Trophoblast cell (in vitro differentiated cells and primary cell): ENCODE data around the gene USP6NL.

Experiments used
- DNase-seq, 2 donors: peaks; one replicate each; pipeline ENCODE4 v3.0.0-alpha.2; 2016
- H2AFZ ChIP-seq: 2 replicates; pipeline ENCODE4 v1.6.1; 2013; ENCODE audit warnings: low read length, moderate library complexity, mild to moderate bottlenecking; ENCODE audit not compliant: insufficient read depth, poor library complexity
- H2AK5ac ChIP-seq: 2 replicates; pipeline ENCODE4 v1.6.1; 2013; ENCODE audit warnings: mild to moderate bottlenecking, low read length
- H2BK120ac ChIP-seq: 2 replicates; pipeline ENCODE4 v1.6.1; 2013; ENCODE audit warnings: low read length, mild to moderate bottlenecking, moderate library complexity; ENCODE audit not compliant: insufficient read depth, poor library complexity
- H2BK12ac ChIP-seq: 2 replicates; pipeline ENCODE4 v1.6.1; 2013; ENCODE audit warnings: mild to moderate bottlenecking, low read length, moderate library complexity
- H2BK5ac ChIP-seq: 2 replicates; pipeline ENCODE4 v1.6.1; 2013; ENCODE audit warnings: low read length, low read depth, moderate library complexity, mild to moderate bottlenecking; ENCODE audit not compliant: poor library complexity
- H3K14ac ChIP-seq: 2 replicates; pipeline ENCODE4 v1.6.1; 2013; ENCODE audit warnings: mild to moderate bottlenecking, low read length
- H3K18ac ChIP-seq: 2 replicates; pipeline ENCODE4 v1.6.1; 2013; ENCODE audit warnings: mild to moderate bottlenecking, low read length
- H3K23ac ChIP-seq: 2 replicates; pipeline ENCODE4 v1.6.1; 2013; ENCODE audit warnings: low read length
- H3K27ac ChIP-seq: 2 replicates; pipeline ENCODE4 v1.5.1; 2013; ENCODE audit warnings: low read depth, mild to moderate bottlenecking, inconsistent platforms, low read length, moderate library complexity
- H3K27me3 ChIP-seq: 2 replicates; pipeline ENCODE4 v1.6.1; 2013; ENCODE audit warnings: inconsistent platforms, mild to moderate bottlenecking, low read length, moderate library complexity; ENCODE audit not compliant: insufficient read depth
- H3K36me3 ChIP-seq, 2 experiments: 1 replicate in 1 of 2; 2 replicates in 1 of 2; pipeline ENCODE4 v1.6.1; 2013; ENCODE audit warnings: low read length in 2 of 2, mild to moderate bottlenecking in 2 of 2, moderate library complexity in 1 of 2; ENCODE audit not compliant: insufficient read depth in 2 of 2, control insufficient read depth in 1 of 2
- H3K4ac ChIP-seq: 2 replicates; pipeline ENCODE4 v1.6.1; 2013; ENCODE audit warnings: low read depth, mild to moderate bottlenecking, low read length, moderate library complexity
- H3K4me1 ChIP-seq, 2 experiments: 1 replicate in 1 of 2; 2 replicates in 1 of 2; pipeline ENCODE4 v1.6.1; 2013; ENCODE audit warnings: low read length in 2 of 2, mild to moderate bottlenecking in 2 of 2, moderate library complexity in 1 of 2; ENCODE audit not compliant: insufficient read depth in 2 of 2, control insufficient read depth in 1 of 2
- H3K4me2 ChIP-seq: 2 replicates; pipeline ENCODE4 v1.6.1; 2013; ENCODE audit warnings: inconsistent platforms, mild to moderate bottlenecking, low read length, moderate library complexity
- H3K4me3 ChIP-seq: 2 replicates; pipeline ENCODE4 v1.5.1; 2013; ENCODE audit warnings: mild to moderate bottlenecking, low read depth, low read length, inconsistent platforms
- H3K79me1 ChIP-seq: one replicate; pipeline ENCODE4 v1.6.1; 2013; ENCODE audit warnings: low read length
- H3K79me2 ChIP-seq: 2 replicates; pipeline ENCODE4 v1.6.1; 2013; ENCODE audit warnings: low read length, mild to moderate bottlenecking; ENCODE audit not compliant: control insufficient read depth, insufficient read depth, poor library complexity
- H3K9ac ChIP-seq: 2 replicates; pipeline ENCODE4 v1.6.1; 2013; ENCODE audit warnings: mild to moderate bottlenecking, low read length
- H3K9me3 ChIP-seq: 2 replicates; pipeline ENCODE4 v1.6.1; 2013; ENCODE audit warnings: low read depth, mild to moderate bottlenecking, control low read depth, inconsistent platforms, low read length; ENCODE audit not compliant: insufficient read depth
- H4K12ac ChIP-seq: 2 replicates; pipeline ENCODE4 v1.6.1; 2013; ENCODE audit warnings: low read depth, mild to moderate bottlenecking, low read length, moderate library complexity
- H4K8ac ChIP-seq: 2 replicates; pipeline ENCODE4 v1.6.1; 2013; ENCODE audit warnings: low read depth, mild to moderate bottlenecking, low read length, moderate library complexity
- H4K91ac ChIP-seq: one replicate; pipeline ENCODE4 v1.6.1; 2013; ENCODE audit warnings: low read depth, mild to moderate bottlenecking, low read length, moderate library complexity
- WGBS: extraction: QIAGEN DNeasy Blood & Tissue Kit; methylation state at CpG from one replicate; pipeline ENCODE4 v1.1.7; 2013; ENCODE audit warnings: missing lambda C conversion rate; ENCODE audit not compliant: insufficient read length, insufficient coverage; ENCODE audit errors: extremely low coverage; 5-methylcytosine and 5-hydroxymethylcytosine counted together

The USP6NL gene

GRCh38 chr10:11415095-11415494 lies 196.4 kb downstream of the USP6NL start:
- no peak overlapping the region for H2AK5ac ChIP-seq
- H4K8ac ChIP-seq, result no peak overlapping the region
- no peak overlapping the region for H3K23ac ChIP-seq
- no peak overlapping the region for H2BK5ac ChIP-seq
- no peak overlapping the region for H4K12ac ChIP-seq
- no peak overlapping the region for H2BK12ac ChIP-seq
- peaks cover 3% of the 10 kb centered on the region for H3K9me3 ChIP-seq
- no peaks in the 10 kb centered on the region for H3K79me1 ChIP-seq
- no peak overlapping the region for H3K14ac ChIP-seq
- WGBS, result no CpG with 5 or more reads among the region's 5 CpGs
- no peak overlapping the region for H4K91ac ChIP-seq
- H2BK120ac ChIP-seq, result no peak overlapping the region
- H3K4me2 ChIP-seq, result no peak overlapping the region
- no peak overlapping the region for H2AFZ ChIP-seq
- H3K79me2 ChIP-seq, result no peaks in the 10 kb centered on the region
- H3K36me3 ChIP-seq, result no peaks in the 10 kb centered on the region
- no peaks in the 10 kb centered on the region for H3K27me3 ChIP-seq
- H3K4me3 ChIP-seq, result no peak overlapping the region
- no peak overlapping the region for H3K9ac ChIP-seq
- H3K27ac ChIP-seq, result no peak overlapping the region
- H3K4ac ChIP-seq, result no peak overlapping the region
- no peaks in the 10 kb centered on the region for H3K4me1 ChIP-seq
- no peak for DNase-seq
- no peak overlapping the region for H3K18ac ChIP-seq

GRCh38 chr10:11414314-11415038 lies 197.0 kb downstream of the USP6NL start:
- H3K23ac ChIP-seq, result no peak overlapping the region
- H2BK5ac ChIP-seq, result no peak overlapping the region
- H3K79me1 ChIP-seq, result no peaks in the 10 kb centered on the region
- no peak overlapping the region for H3K4ac ChIP-seq
- H3K4me1 ChIP-seq, result no peaks in the 10 kb centered on the region
- H2AK5ac ChIP-seq, result no peak overlapping the region
- no peak overlapping the region for H4K8ac ChIP-seq
- H2AFZ ChIP-seq, result no peak overlapping the region
- no peak overlapping the region for H3K4me2 ChIP-seq
- H4K91ac ChIP-seq, result no peak overlapping the region
- no peak overlapping the region for H3K18ac ChIP-seq
- H3K36me3 ChIP-seq, result no peaks in the 10 kb centered on the region
- WGBS, result no CpG with 5 or more reads among the region's 7 CpGs
- peaks cover 3% of the 10 kb centered on the region for H3K9me3 ChIP-seq
- H4K12ac ChIP-seq, result no peak overlapping the region
- no peaks in the 10 kb centered on the region for H3K79me2 ChIP-seq
- no peak overlapping the region for H2BK120ac ChIP-seq
- no peak overlapping the region for H3K14ac ChIP-seq
- H3K27me3 ChIP-seq, result no peaks in the 10 kb centered on the region
- H3K27ac ChIP-seq, result no peak overlapping the region
- H2BK12ac ChIP-seq, result no peak overlapping the region
- no peak overlapping the region for H3K4me3 ChIP-seq
- no peak overlapping the region for H3K9ac ChIP-seq
- DNase-seq, result no peak

- no peaks in the 10 kb centered on the region for H3K79me2 ChIP-seq
- no peak overlapping the region for H2AK5ac ChIP-seq
- no peaks in the 10 kb centered on the region for H3K4me1 ChIP-seq
- WGBS, result no CpG with 5 or more reads among the region's 2 CpGs
- no peak for DNase-seq
- no peak overlapping the region for H3K4me3 ChIP-seq
- no peak overlapping the region for H4K8ac ChIP-seq
- H3K4ac ChIP-seq, result no peak overlapping the region
- peaks cover 3% of the 10 kb centered on the region for H3K9me3 ChIP-seq
- no peaks in the 10 kb centered on the region for H3K79me1 ChIP-seq
- no peak overlapping the region for H3K14ac ChIP-seq
- H3K4me2 ChIP-seq, result no peak overlapping the region
- no peak overlapping the region for H3K9ac ChIP-seq
- H3K23ac ChIP-seq, result no peak overlapping the region
- H2BK12ac ChIP-seq, result no peak overlapping the region
- no peak overlapping the region for H3K27ac ChIP-seq
- no peak overlapping the region for H2BK120ac ChIP-seq
- H3K36me3 ChIP-seq, result no peaks in the 10 kb centered on the region
- no peak overlapping the region for H2BK5ac ChIP-seq
- H4K91ac ChIP-seq, result no peak overlapping the region
- no peak overlapping the region for H3K18ac ChIP-seq
- no peaks in the 10 kb centered on the region for H3K27me3 ChIP-seq
- no peak overlapping the region for H2AFZ ChIP-seq
- no peak overlapping the region for H4K12ac ChIP-seq
Measured at GRCh38 chr10:11411926-11412545, 199.4 kb downstream of the USP6NL start.

GRCh38 chr10:11409357-11409756 lies 202.1 kb downstream of the USP6NL start:
- Histone ChIP-seq H3K79me1 (no peaks in the 10 kb centered on the region), H3K27me3 (no peaks in the 10 kb centered on the region), H2BK120ac (no peak overlapping the region), H3K9ac (no peak overlapping the region), H3K9me3 (peaks cover 3% of the 10 kb centered on the region), H3K4me3 (no peak overlapping the region), H4K8ac (no peak overlapping the region), H2AK5ac (no peak overlapping the region), H2AFZ (no peak overlapping the region), H3K4me2 (no peak overlapping the region), H3K79me2 (no peaks in the 10 kb centered on the region), H3K27ac (no peak overlapping the region), H3K36me3 (no peaks in the 10 kb centered on the region), H3K14ac (no peak overlapping the region), H4K12ac (no peak overlapping the region), H3K4ac (no peak overlapping the region), H4K91ac (no peak overlapping the region), H3K4me1 (no peaks in the 10 kb centered on the region), H2BK5ac (no peak overlapping the region), H3K23ac (no peak overlapping the region), H3K18ac (no peak overlapping the region), H2BK12ac (no peak overlapping the region)
- no peak for DNase-seq
- no CpG with 5 or more reads among the region's 11 CpGs for WGBS
